ENCODE measurements around the gene SLC12A6.
"Not testable (repeated sequence)": the region's sequence is repeated elsewhere in the genome, so short reads cannot be mapped to it uniquely, and the experiment has no call there.

SLC12A6 gene

GRCh38 chr15:34337557-34338306, at the start of gene SLC12A6:
TSS of gene SLC12A6 (minus strand) at chr15:34337781. CDS start at chr15:34336680, 1,101 bp downstream.
- DNase-seq (ENCODE audit: low read depth in 2 of 2) = peak; percentile 80 to 83

GRCh38 chr15:34381829-34382521, 44.4 kb upstream of the SLC12A6 start:
- DNase-seq (ENCODE audit: low read depth in 2 of 2) = not testable (repeated sequence)

GRCh38 chr15:34380491-34380890, 42.9 kb upstream of the SLC12A6 start:
- not testable (repeated sequence) for DNase-seq (ENCODE audit: low read depth in 2 of 2)

- DNase-seq (ENCODE audit: low read depth in 2 of 2) = no peak
Measured at GRCh38 chr15:34376856-34377255, 39.3 kb upstream of the SLC12A6 start.

- DNase-seq (ENCODE audit: low read depth in 2 of 2) = not testable (repeated sequence)
Measured at GRCh38 chr15:34375541-34375940, 38.0 kb upstream of the SLC12A6 start.

- no peak for DNase-seq (ENCODE audit: low read depth in 2 of 2)
Measured at GRCh38 chr15:34374816-34375215, 37.2 kb upstream of the SLC12A6 start.

- no peak for DNase-seq (ENCODE audit: low read depth in 2 of 2)
Measured at GRCh38 chr15:34373951-34374350, 36.4 kb upstream of the SLC12A6 start.

GRCh38 chr15:34370643-34371042, 33.1 kb upstream of the SLC12A6 start:
- no peak for DNase-seq (ENCODE audit: low read depth in 2 of 2)

GRCh38 chr15:34370129-34370528, 32.5 kb upstream of the SLC12A6 start:
- no peak for DNase-seq (ENCODE audit: low read depth in 2 of 2)

- DNase-seq (ENCODE audit: low read depth in 2 of 2) = peak; percentile 72 to 79
Measured at GRCh38 chr15:34367101-34368081, 29.8 kb upstream of the SLC12A6 start, which contains the start of gene LPCAT4. TSS of gene LPCAT4 (minus strand) at chr15:34367196. CDS start at chr15:34367100, 96 bp downstream.

- DNase-seq (ENCODE audit: low read depth in 2 of 2) = peak in 1 of 2 donors; percentile 45
Measured at GRCh38 chr15:34366271-34367065, 28.9 kb upstream of the SLC12A6 start.

GRCh38 chr15:34365836-34366235, 28.3 kb upstream of the SLC12A6 start:
- DNase-seq (ENCODE audit: low read depth in 2 of 2) = no peak

- no peak for DNase-seq (ENCODE audit: low read depth in 2 of 2)
Measured at GRCh38 chr15:34365091-34365825, 27.7 kb upstream of the SLC12A6 start.

GRCh38 chr15:34364041-34364440, 26.5 kb upstream of the SLC12A6 start:
- DNase-seq (ENCODE audit: low read depth in 2 of 2) = no peak

GRCh38 chr15:34362047-34362773, 24.6 kb upstream of the SLC12A6 start:
- DNase-seq (ENCODE audit: low read depth in 2 of 2) = no peak

- DNase-seq (ENCODE audit: low read depth in 2 of 2) = no peak
Measured at GRCh38 chr15:34361278-34361677, 23.7 kb upstream of the SLC12A6 start.

GRCh38 chr15:34360298-34360697, 22.7 kb upstream of the SLC12A6 start:
- DNase-seq (ENCODE audit: low read depth in 2 of 2) = no peak

- no peak for DNase-seq (ENCODE audit: low read depth in 2 of 2)
Measured at GRCh38 chr15:34359416-34359815, 21.8 kb upstream of the SLC12A6 start.

GRCh38 chr15:34358948-34359347, 21.4 kb upstream of the SLC12A6 start:
- DNase-seq (ENCODE audit: low read depth in 2 of 2) = no peak

- no peak for DNase-seq (ENCODE audit: low read depth in 2 of 2)
Measured at GRCh38 chr15:34358367-34358766, 20.8 kb upstream of the SLC12A6 start.
